ENCODE data around the gene SLC15A3.

Gene SLC15A3

GRCh38 chr11:60929764-60930163, 22.2 kb downstream of the SLC15A3 start (continued):
- TF ChIP-seq CREB5 (CRISPR knock-in tag; IDR thresholded peaks at IDR 0.05; ENCODE audit: low read depth) (no peak), ZFP3 (CRISPR knock-in tag; IDR thresholded peaks at IDR 0.05) (no peak), ZNF70 (CRISPR knock-in tag; IDR thresholded peaks at IDR 0.05) (no peak), CSRNP3 (CRISPR knock-in tag; IDR thresholded peaks at IDR 0.05) (no peak), ZNF565 (CRISPR knock-in tag; conservative IDR thresholded peaks at IDR 0.05; ENCODE audit: low read depth) (no peak), BACH2 (CRISPR knock-in tag; IDR thresholded peaks at IDR 0.05; ENCODE audit: borderline replicate concordance) (no peak), OSR1 (CRISPR knock-in tag; IDR thresholded peaks at IDR 0.05) (no peak), ARNTL (CRISPR knock-in tag; IDR thresholded peaks at IDR 0.05; ENCODE audit: borderline replicate concordance, low read depth) (no peak)

- no peak for ATAC-seq
- TF ChIP-seq ZNF8 (CRISPR knock-in tag; IDR thresholded peaks at IDR 0.05) = no peak
- no peak for TF ChIP-seq TCF4 (CRISPR knock-in tag; IDR thresholded peaks at IDR 0.05; ENCODE audit: borderline replicate concordance)
- no peak for TF ChIP-seq CSDC2 (CRISPR knock-in tag; IDR thresholded peaks at IDR 0.05)
- no peak for TF ChIP-seq RARB (CRISPR knock-in tag; IDR thresholded peaks at IDR 0.05)
- no peak for TF ChIP-seq PATZ1 (CRISPR knock-in tag; IDR thresholded peaks at IDR 0.05; ENCODE audit: borderline replicate concordance)
- TF ChIP-seq POU6F1 (CRISPR knock-in tag; IDR thresholded peaks at IDR 0.05; ENCODE audit: borderline replicate concordance, low read depth) = no peak
- TF ChIP-seq ZC3H10 (CRISPR knock-in tag; IDR thresholded peaks at IDR 0.05) = no peak
- TF ChIP-seq ISL1 (CRISPR knock-in tag; IDR thresholded peaks at IDR 0.05) = no peak
- no peak for TF ChIP-seq SNAI2 (CRISPR knock-in tag; IDR thresholded peaks at IDR 0.05)
- TF ChIP-seq OSR1 (CRISPR knock-in tag; IDR thresholded peaks at IDR 0.05) = no peak
Measured at GRCh38 chr11:60928563-60929001, 23.4 kb downstream of the SLC15A3 start.

- TF ChIP-seq CSRNP3 (CRISPR knock-in tag; IDR thresholded peaks at IDR 0.05) (no peak), ESRRG (CRISPR knock-in tag; IDR thresholded peaks at IDR 0.05) (no peak), OSR1 (CRISPR knock-in tag; IDR thresholded peaks at IDR 0.05) (no peak), ZFP3 (CRISPR knock-in tag; IDR thresholded peaks at IDR 0.05) (no peak), TOX (CRISPR knock-in tag; IDR thresholded peaks at IDR 0.05; ENCODE audit: borderline replicate concordance) (no peak), PPARA (CRISPR knock-in tag; IDR thresholded peaks at IDR 0.05; ENCODE audit: borderline replicate concordance) (no peak), BACH2 (CRISPR knock-in tag; IDR thresholded peaks at IDR 0.05; ENCODE audit: borderline replicate concordance) (no peak), ZFP30 (CRISPR knock-in tag; IDR thresholded peaks at IDR 0.05) (no peak), CREB5 (CRISPR knock-in tag; IDR thresholded peaks at IDR 0.05; ENCODE audit: low read depth) (no peak), GLIS3 (CRISPR knock-in tag; IDR thresholded peaks at IDR 0.05) (no peak), CSDC2 (CRISPR knock-in tag; IDR thresholded peaks at IDR 0.05) (no peak), TCF4 (CRISPR knock-in tag; IDR thresholded peaks at IDR 0.05; ENCODE audit: borderline replicate concordance) (no peak), ZC3H10 (CRISPR knock-in tag; IDR thresholded peaks at IDR 0.05) (no peak), SNAI2 (CRISPR knock-in tag; IDR thresholded peaks at IDR 0.05) (no peak), ISL1 (CRISPR knock-in tag; IDR thresholded peaks at IDR 0.05) (no peak)
- no peak for ATAC-seq
Measured at GRCh38 chr11:60927600-60927999, 24.4 kb downstream of the SLC15A3 start.
